IMR-90 (cell line): ENCODE data around the gene KRTAP29-1. TPM values are rescaled to one million over a fixed set of nuclear protein-coding genes. Genes with fewer than 3 reads are reported as not detected.

Source experiments
- ATAC-seq: fragments of 200-7000 bp; cut with Tn5 transposase; 2 replicates; pipeline ENCODE4 v1.9.1; 2020; ENCODE audit warnings: low read depth, mild to moderate bottlenecking, moderate library complexity
- BruUV-seq: library from RNA; stranded (reverse); fragments of 400-500 nt; replicated peaks from 2 replicates; lab custom pipeline; 2021; lab: Mats Ljungman, UMichigan
- CTCF ChIA-PET: fragments of 300-600 bp; formaldehyde crosslinking; extraction: SDS; loops from one replicate; lab custom pipeline; 2021; ENCODE audit warnings: antibody characterized with exemption; lab: Yijun Ruan, JAX
- POLR2A ChIA-PET: fragments of 300-600 bp; sonication (Branson Sonifier 250); formaldehyde crosslinking; loops from one replicate; lab custom pipeline; 2022; ENCODE audit warnings: antibody characterized with exemption; ENCODE audit not compliant: unreplicated experiment; lab: Charles Lee
- DNase-seq: peaks from one replicate; pipeline ENCODE4 v3.0.0; 2013
- H2AFZ ChIP-seq: replicated peaks from 2 replicates; pipeline ENCODE3; 2013; ENCODE audit warnings: low read length, mild to moderate bottlenecking; ENCODE audit not compliant: poor library complexity
- H2AK5ac ChIP-seq: 2 replicates; pipeline ENCODE4 v1.6.1; 2013; ENCODE audit warnings: low read depth, low read length, inconsistent platforms
- H2AK9ac ChIP-seq: replicated peaks from 2 replicates; pipeline ENCODE3; 2013; ENCODE audit warnings: mild to moderate bottlenecking, low read depth, low read length, moderate library complexity; ENCODE audit not compliant: poor library complexity
- H2BK120ac ChIP-seq: 2 replicates; pipeline ENCODE4 v1.6.1; 2013; ENCODE audit warnings: low read depth, low read length, inconsistent platforms
- H2BK15ac ChIP-seq: 3 replicates; pipeline ENCODE4 v1.6.1; 2013; ENCODE audit warnings: low read depth, low read length, inconsistent platforms
- H2BK20ac ChIP-seq: 2 replicates; pipeline ENCODE4 v1.6.1; 2013; ENCODE audit warnings: low read depth, mild to moderate bottlenecking, inconsistent platforms, low read length, moderate library complexity
- H2BK5ac ChIP-seq: 2 replicates; pipeline ENCODE4 v1.6.1; 2013; ENCODE audit warnings: mild to moderate bottlenecking, low read depth, low read length, inconsistent platforms; ENCODE audit not compliant: poor library complexity, severe bottlenecking
- H3K14ac ChIP-seq: replicated peaks from 2 replicates; pipeline ENCODE4 v1.6.1; 2013; ENCODE audit warnings: low read depth, low read length, inconsistent platforms
- H3K18ac ChIP-seq: 2 replicates; pipeline ENCODE4 v1.6.1; 2013; ENCODE audit warnings: low read depth, low read length, control low read depth
- H3K23ac ChIP-seq: 2 replicates; pipeline ENCODE4 v1.6.1; 2013; ENCODE audit warnings: low read depth, low read length, inconsistent platforms
- H3K27ac ChIP-seq: 2 replicates; pipeline ENCODE4 v1.5.1; 2013; ENCODE audit warnings: mild to moderate bottlenecking, control low read depth, low read length; ENCODE audit not compliant: insufficient read depth
- H3K27me3 ChIP-seq: 2 replicates; pipeline ENCODE4 v1.6.1; 2013; ENCODE audit warnings: low read length; ENCODE audit not compliant: control insufficient read depth, insufficient read depth
- H3K36me3 ChIP-seq: 2 replicates; pipeline ENCODE4 v1.6.1; 2013; ENCODE audit warnings: low read length, mixed read lengths; ENCODE audit not compliant: control insufficient read depth, insufficient read depth
- H3K4ac ChIP-seq: 2 replicates; pipeline ENCODE4 v1.6.1; 2013; ENCODE audit warnings: low read depth, low read length, inconsistent platforms
- H3K4me1 ChIP-seq: 2 replicates; pipeline ENCODE4 v1.6.1; 2013; ENCODE audit warnings: low read length, mixed read lengths; ENCODE audit not compliant: control insufficient read depth, insufficient read depth
- H3K4me2 ChIP-seq: 2 replicates; pipeline ENCODE4 v1.6.1; 2013; ENCODE audit warnings: low read depth, mild to moderate bottlenecking, control low read depth, low read length, moderate library complexity
- H3K4me3 ChIP-seq: 2 replicates; pipeline ENCODE4 v1.5.1; 2013; ENCODE audit warnings: low read depth, mild to moderate bottlenecking, control low read depth, low read length, moderate library complexity; ENCODE audit not compliant: insufficient read depth
- H3K56ac ChIP-seq: 2 replicates; pipeline ENCODE4 v1.6.1; 2013; ENCODE audit warnings: low read length, inconsistent platforms; ENCODE audit not compliant: insufficient read depth; ENCODE audit errors: extremely low read depth
- H3K79me1 ChIP-seq, 2 experiments: 2 replicates each; pipeline ENCODE4 v1.6.1; 2013; ENCODE audit warnings: low read length in 2 of 2, inconsistent platforms in 1 of 2, low read depth in 1 of 2
- H3K9ac ChIP-seq: 2 replicates; pipeline ENCODE4 v1.6.1; 2013; ENCODE audit warnings: low read depth, low read length, control low read depth
- H3K9me1 ChIP-seq: 2 replicates; pipeline ENCODE4 v1.6.1; 2013; ENCODE audit warnings: low read length, inconsistent platforms; ENCODE audit not compliant: insufficient read depth
- H3K9me3 ChIP-seq: 2 replicates; pipeline ENCODE4 v1.6.1; 2013; ENCODE audit warnings: low read length; ENCODE audit not compliant: control insufficient read depth, insufficient read depth
- H4K20me1 ChIP-seq: 2 replicates; pipeline ENCODE4 v1.6.1; 2013; ENCODE audit warnings: low read length, inconsistent platforms; ENCODE audit not compliant: insufficient read depth
- H4K5ac ChIP-seq: 2 replicates; pipeline ENCODE4 v1.6.1; 2013; ENCODE audit warnings: mild to moderate bottlenecking, low read depth, low read length, control low read depth
- H4K8ac ChIP-seq, 2 experiments: 2 replicates each; pipeline ENCODE4 v1.6.1; 2013; ENCODE audit warnings: low read depth in 2 of 2, low read length in 2 of 2, control low read depth in 1 of 2, inconsistent platforms in 1 of 2
- H4K91ac ChIP-seq: 2 replicates; pipeline ENCODE4 v1.6.1; 2013; ENCODE audit warnings: low read depth, low read length, inconsistent platforms; ENCODE audit not compliant: insufficient read depth
- MXI1 ChIP-seq: IDR thresholded peaks from 2 replicates; pipeline ENCODE4 v1.6.1; 2012; ENCODE audit warnings: low read depth, mild to moderate bottlenecking, low read length, moderate library complexity, borderline replicate concordance
- RCOR1 ChIP-seq: IDR thresholded peaks from 2 replicates; pipeline ENCODE4 v1.6.1; 2012; ENCODE audit warnings: mild to moderate bottlenecking, low read length, improper control_type of control experiment; ENCODE audit not compliant: insufficient replicate concordance
- WGBS, 2 experiments: methylation state at CpG; one replicate each; pipeline versions ENCODE4 v1.1.5 to v1.1.7; 2013; ENCODE audit warnings: missing lambda C conversion rate in 2 of 2; ENCODE audit not compliant: insufficient read length in 1 of 2; ENCODE audit errors: extremely low coverage in 2 of 2; 5-methylcytosine and 5-hydroxymethylcytosine counted together
- dilution Hi-C: fragments of 300-500 bp; cut with HindIII; formaldehyde crosslinking; loops from one replicate; pipeline ENCODE4 v1.14.3; 2018; ENCODE audit warnings: low sequenced_read_pairs; ENCODE audit not compliant: unreplicated experiment
- in situ Hi-C: fragments of 300-500 bp; cut with MboI; formaldehyde crosslinking; loops from 3 replicates; pipeline ENCODE4 v1.14.3; 2019; ENCODE audit warnings: low sequenced_read_pairs, inconsistent platforms, mixed read lengths
- intact Hi-C: fragments of 100-400 bp; cut with micrococcal nuclease; formaldehyde crosslinking; loops from 2 replicates; pipeline ENCODE4 v1.10.0; 2022
- polyA plus RNA-seq, 3 experiments: library from polyadenylated mRNA; depleted of rRNA; stranded (reverse); fragments of >200 nt; gene quantifications; 2 replicates each; pipeline ENCODE4 v1.2.3, GENCODE V29; 2012; ENCODE audit warnings: low replicate concordance in 1 of 3
- total RNA-seq: library from RNA; depleted of rRNA; stranded (reverse); fragments of >200 nt; gene quantifications from 2 replicates; pipeline ENCODE4 v1.2.3, GENCODE V29; 2012

KRTAP29-1 gene
- total and polyA plus RNA-seq, 2 of the 4 experiments (the other 2 are of a cell fraction): not detected

DNA sequence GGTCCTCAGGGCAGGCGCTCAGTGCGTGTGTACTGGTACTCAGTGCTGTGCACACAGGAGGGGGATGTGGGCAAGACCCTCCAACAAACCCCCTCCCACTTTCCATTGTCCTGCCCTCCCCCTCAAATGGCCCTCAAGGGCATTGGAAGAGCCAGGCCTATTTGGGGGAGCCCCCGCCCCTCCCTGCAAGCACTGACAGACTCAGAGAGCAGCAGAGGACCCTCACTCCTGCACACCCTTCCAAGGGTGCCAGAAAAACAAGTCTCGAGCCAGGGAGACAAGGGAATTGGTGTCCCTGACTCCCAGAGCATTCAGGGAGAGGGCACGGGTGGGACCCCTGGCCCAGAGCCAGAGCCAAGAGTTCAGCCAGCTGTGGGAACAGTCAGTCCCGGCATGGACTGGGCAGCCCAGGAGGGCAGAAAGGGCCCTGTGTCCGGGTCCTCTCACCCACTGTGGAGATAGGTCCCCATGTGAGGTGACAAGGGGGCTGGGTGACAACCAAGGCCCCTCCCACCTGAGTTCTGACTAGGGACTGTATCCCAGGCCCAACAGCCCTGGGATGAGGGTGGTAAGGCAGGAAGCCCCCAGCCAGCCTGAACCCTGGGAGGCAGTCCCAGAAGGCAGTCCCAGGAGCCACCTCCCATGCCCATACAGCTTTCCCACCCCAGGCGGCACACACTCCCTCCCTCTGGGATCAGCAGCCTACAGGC is 24.9 kb upstream of the KRTAP29-1 start:
- Histone ChIP-seq H3K27me3 (no peaks in the 10 kb centered on the region), H3K79me1 (no peaks in the 10 kb centered on the region), H2AFZ (peak overlapping the region; percentile 49), H3K23ac (no peak overlapping the region), H3K4me1 (no peaks in the 10 kb centered on the region), H3K9me1 (peaks cover 3% of the 10 kb centered on the region; the same call in 1 of the 2 replicates), H4K20me1 (no peaks in the 10 kb centered on the region), H2AK5ac (peak overlapping the region; percentile 64), H3K4ac (peak overlapping the region; percentile 67), H3K4me2 (no peak overlapping the region), H3K9ac (no peak overlapping the region), H2BK5ac (peak overlapping the region; percentile 42), H3K36me3 (no peaks in the 10 kb centered on the region), H3K14ac (no peak overlapping the region), H3K56ac (no peak overlapping the region), H3K4me3 (no peak overlapping the region), H3K9me3 (no peaks in the 10 kb centered on the region), H4K5ac (peak overlapping the region; percentile 20; the same call in 1 of the 2 replicates), H2AK9ac (peak overlapping the region; percentile 65), H2BK20ac (peak overlapping the region; percentile 52), H3K27ac (no peak overlapping the region), H2BK120ac (peak overlapping the region; percentile 88), H4K8ac (peak overlapping the region; percentile 1 to 50; a peak in 2 of 4 replicates), H4K91ac (peak overlapping the region; percentile 63), H2BK15ac (no peak overlapping the region), H3K18ac (no peak overlapping the region)
- ATAC-seq (no peak), DNase-seq (no peak)
- no peak for TF ChIP-seq MXI1
- no peak for TF ChIP-seq RCOR1
- in situ Hi-C loops: no loop called here
- POLR2A ChIA-PET: no interaction called here
- dilution Hi-C loops: no loop called here
- no CpG with 5 or more reads among the region's 8 CpGs for whole genome bisulfite sequencing, 2 experiments
- intact Hi-C loops: loop anchor here (2.0 kb wide), 2 partner anchors 169 to 221 kb away; no protein-coding TSS in a partner anchor
- CTCF ChIA-PET: interaction anchor here (0.6 to 1.3 kb wide), 2 partner anchors 376 to 418 kb away, joined by 3 to 4 read pairs; no protein-coding TSS in a partner anchor
- BruUV-seq: no TSS peak
